ENCODE measurements around the gene MYZAP. TPM values are rescaled to one million over a fixed set of nuclear protein-coding genes. Genes with fewer than 3 reads are reported as not detected.

The MYZAP gene
- polyA plus RNA-seq, 1 donor (not counting 4 experiments of a cell fraction or from before 2014, with no cell fraction given): 1.8 TPM

- Histone ChIP-seq H3K4me1 (ENCODE audit: control insufficient read depth, extremely low read depth, insufficient read depth, low read length) (no peaks in the 10 kb centered on the region), H3K27ac (ENCODE audit: control insufficient read depth, insufficient read depth, low read length) (no peak overlapping the region), H2AFZ (ENCODE audit: control insufficient read depth, low read length) (no peak overlapping the region), H3K4me3 (ENCODE audit: control insufficient read depth in 2 of 3, extremely low read depth in 1 of 3, insufficient read depth in 2 of 3, low read depth in 1 of 3, low read length in 3 of 3) (no peak overlapping the region), H3K4me2 (ENCODE audit: control insufficient read depth, extremely low read depth, insufficient read depth, low read depth, low read length) (no peak overlapping the region), H4K20me1 (ENCODE audit: control insufficient read depth, extremely low read depth, insufficient read depth, low read length) (no peaks in the 10 kb centered on the region), H3K9me1 (ENCODE audit: control insufficient read depth, extremely low read depth, insufficient read depth, low read length) (no peaks in the 10 kb centered on the region), H3K79me2 (ENCODE audit: control insufficient read depth, insufficient read depth, low read length) (no peaks in the 10 kb centered on the region), H3K36me3 (ENCODE audit: control insufficient read depth in 2 of 2, extremely low read depth in 1 of 2, insufficient read depth in 2 of 2, low read length in 2 of 2) (no peaks in the 10 kb centered on the region), H3K9ac (ENCODE audit: control insufficient read depth, extremely low read depth, insufficient read depth, low read length) (no peak overlapping the region), H3K9me3 (ENCODE audit: control insufficient read depth, low read depth, low read length) (no peaks in the 10 kb centered on the region), H3K27me3 (ENCODE audit: control insufficient read depth, extremely low read depth, insufficient read depth, low read length) (no peaks in the 10 kb centered on the region)
- dilution Hi-C loops (cut with MboI; ENCODE audit: extremely low pct_ligation_motif_present, low sequenced_read_pairs): no loop called here
- no peak for TF ChIP-seq CTCF (optimal IDR thresholded peaks at IDR 0.05 in 1 of 3, IDR thresholded peaks at IDR 0.05 in 1 of 3, conservative IDR thresholded peaks at IDR 0.05 in 1 of 3; ENCODE audit: extremely low read depth in 1 of 3, insufficient read depth in 2 of 3, low read length in 3 of 3)
- no peak for TF ChIP-seq EZH2 (IDR thresholded peaks at IDR 0.05; ENCODE audit: low read length)
- FAIRE-seq: no peak
- DNase-seq (ENCODE audit: low read depth, low spot score): no peak
These were observed 65.9 kb downstream of the MYZAP start for GRCh38 chr15:57657619-57658018.

- TF ChIP-seq EZH2 (IDR thresholded peaks at IDR 0.05; ENCODE audit: low read length): no peak
- no peak for TF ChIP-seq CTCF (optimal IDR thresholded peaks at IDR 0.05 in 1 of 3, IDR thresholded peaks at IDR 0.05 in 1 of 3, conservative IDR thresholded peaks at IDR 0.05 in 1 of 3; ENCODE audit: extremely low read depth in 1 of 3, insufficient read depth in 2 of 3, low read length in 3 of 3)
- dilution Hi-C loops (cut with MboI; ENCODE audit: extremely low pct_ligation_motif_present, low sequenced_read_pairs): no loop called here
- no peak overlapping the region for H3K27ac ChIP-seq (ENCODE audit: control insufficient read depth, insufficient read depth, low read length)
- no peak for FAIRE-seq
- no peaks in the 10 kb centered on the region for H3K9me3 ChIP-seq (ENCODE audit: control insufficient read depth, low read depth, low read length)
- H2AFZ ChIP-seq (ENCODE audit: control insufficient read depth, low read length): no peak overlapping the region
- H4K20me1 ChIP-seq (ENCODE audit: control insufficient read depth, extremely low read depth, insufficient read depth, low read length): no peaks in the 10 kb centered on the region
- H3K79me2 ChIP-seq (ENCODE audit: control insufficient read depth, insufficient read depth, low read length): no peaks in the 10 kb centered on the region
- peaks cover 3% of the 10 kb centered on the region for H3K4me1 ChIP-seq (ENCODE audit: control insufficient read depth, extremely low read depth, insufficient read depth, low read length)
- no peaks in the 10 kb centered on the region for H3K36me3 ChIP-seq (ENCODE audit: control insufficient read depth in 2 of 2, extremely low read depth in 1 of 2, insufficient read depth in 2 of 2, low read length in 2 of 2)
- H3K4me2 ChIP-seq (ENCODE audit: control insufficient read depth, extremely low read depth, insufficient read depth, low read depth, low read length): no peak overlapping the region
- no peaks in the 10 kb centered on the region for H3K9me1 ChIP-seq (ENCODE audit: control insufficient read depth, extremely low read depth, insufficient read depth, low read length)
- no peaks in the 10 kb centered on the region for H3K27me3 ChIP-seq (ENCODE audit: control insufficient read depth, extremely low read depth, insufficient read depth, low read length)
- DNase-seq (ENCODE audit: low read depth, low spot score): no peak
- no peak overlapping the region for H3K4me3 ChIP-seq (ENCODE audit: control insufficient read depth in 2 of 3, extremely low read depth in 1 of 3, insufficient read depth in 2 of 3, low read depth in 1 of 3, low read length in 3 of 3)
- H3K9ac ChIP-seq (ENCODE audit: control insufficient read depth, extremely low read depth, insufficient read depth, low read length): no peak overlapping the region
These were observed 70.5 kb downstream of the MYZAP start for GRCh38 chr15:57662091-57662744.
